HG02798 (cell line): ENCODE measurements around the gene CACNA1E.
A peak's percentile ranks its signal among the peaks of the same experiment; 100 is the strongest.
"Not testable (repeated sequence)": the region's sequence is repeated elsewhere in the genome, so short reads cannot be mapped to it uniquely, and the experiment has no call there.

ENCODE experiments used
- ATAC-seq: cut with Tn5 transposase; IDR thresholded peaks from one replicate; pipeline ENCODE4 v1.9.1; 2021; ENCODE audit warnings: mild to moderate bottlenecking; ENCODE audit not compliant: unreplicated experiment, poor library complexity

Gene CACNA1E

GRCh38 chr1:181514298-181515290, 31.3 kb downstream of the CACNA1E start:
- peak; percentile 71 for ATAC-seq

- no peak for ATAC-seq
Observed at GRCh38 chr1:181516706-181517105, 33.4 kb downstream of the CACNA1E start.

- ATAC-seq: no peak
Observed at GRCh38 chr1:181517181-181517875, 34.0 kb downstream of the CACNA1E start.

- ATAC-seq: no peak
Observed at GRCh38 chr1:181518152-181518551, 34.8 kb downstream of the CACNA1E start.

- no peak for ATAC-seq
Observed at GRCh38 chr1:181522864-181523263, 39.5 kb downstream of the CACNA1E start.

- ATAC-seq: no peak
Observed at GRCh38 chr1:181525104-181525721, 41.9 kb downstream of the CACNA1E start.

GRCh38 chr1:181528241-181528640, 44.9 kb downstream of the CACNA1E start:
- not testable (repeated sequence) for ATAC-seq

GRCh38 chr1:181531441-181531840, 48.1 kb downstream of the CACNA1E start:
- no peak for ATAC-seq

- ATAC-seq: no peak
Observed at GRCh38 chr1:181531951-181532600, 48.8 kb downstream of the CACNA1E start.

- no peak for ATAC-seq
Observed at GRCh38 chr1:181538836-181539235, 55.5 kb downstream of the CACNA1E start.

- ATAC-seq: no peak
Observed at GRCh38 chr1:181541458-181541857, 58.1 kb downstream of the CACNA1E start.

- ATAC-seq: peak; percentile 55
Observed at GRCh38 chr1:181541947-181542346, 58.6 kb downstream of the CACNA1E start.

GRCh38 chr1:181542406-181542805, 59.1 kb downstream of the CACNA1E start:
- peak; percentile 14 for ATAC-seq

GRCh38 chr1:181545395-181545794, 62.1 kb downstream of the CACNA1E start:
- no peak for ATAC-seq

GRCh38 chr1:181548497-181548896, 65.2 kb downstream of the CACNA1E start:
- no peak for ATAC-seq

- ATAC-seq: no peak
Observed at GRCh38 chr1:181551249-181551648, 67.9 kb downstream of the CACNA1E start.

- no peak for ATAC-seq
Observed at GRCh38 chr1:181551754-181552153, 68.4 kb downstream of the CACNA1E start.

GRCh38 chr1:181554465-181554864, 71.1 kb downstream of the CACNA1E start:
- no peak for ATAC-seq

GRCh38 chr1:181556631-181557030, 73.3 kb downstream of the CACNA1E start:
- ATAC-seq: no peak

- no peak for ATAC-seq
Observed at GRCh38 chr1:181557313-181557712, 74.0 kb downstream of the CACNA1E start.
